Raji (cell line): ENCODE results near the gene CD79A.

ENCODE experiments used
- POLR2A ChIP-seq: IDR thresholded peaks from 2 replicates; pipeline ENCODE4 v1.6.1; 2011; ENCODE audit warnings: low read depth, low read length, control low read depth; ENCODE audit not compliant: insufficient read depth

Gene CD79A

DNA sequence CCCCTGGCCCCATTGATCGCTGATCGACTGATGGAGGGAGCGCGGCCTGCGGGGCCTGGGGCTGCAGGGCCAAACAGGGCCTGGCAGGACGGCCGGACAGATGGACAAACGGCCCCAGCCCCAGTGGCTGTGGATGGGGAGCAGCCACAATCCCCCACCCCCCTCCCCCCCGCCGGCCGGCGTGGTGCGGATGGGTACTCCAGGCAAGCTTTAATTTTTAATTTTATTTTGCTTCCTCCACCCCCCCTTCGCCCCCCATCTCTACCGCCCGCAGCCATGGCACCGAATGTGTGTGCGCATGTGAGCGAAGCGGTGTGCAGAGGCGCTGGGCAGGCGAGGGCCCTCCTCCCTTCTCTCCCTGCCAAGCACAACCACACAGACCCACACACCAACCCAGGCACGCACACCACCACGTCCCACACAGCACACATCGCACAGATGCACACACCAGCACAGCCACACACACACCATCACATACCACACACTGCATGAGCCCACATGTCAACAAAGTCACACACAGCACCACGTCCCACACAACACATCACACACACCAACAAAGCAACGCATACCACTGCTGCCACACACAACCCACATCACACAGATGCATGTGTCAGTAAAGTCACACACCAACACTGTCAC, 38.8 kb downstream of the CD79A start:
- TF ChIP-seq POLR2A: no peak

DNA sequence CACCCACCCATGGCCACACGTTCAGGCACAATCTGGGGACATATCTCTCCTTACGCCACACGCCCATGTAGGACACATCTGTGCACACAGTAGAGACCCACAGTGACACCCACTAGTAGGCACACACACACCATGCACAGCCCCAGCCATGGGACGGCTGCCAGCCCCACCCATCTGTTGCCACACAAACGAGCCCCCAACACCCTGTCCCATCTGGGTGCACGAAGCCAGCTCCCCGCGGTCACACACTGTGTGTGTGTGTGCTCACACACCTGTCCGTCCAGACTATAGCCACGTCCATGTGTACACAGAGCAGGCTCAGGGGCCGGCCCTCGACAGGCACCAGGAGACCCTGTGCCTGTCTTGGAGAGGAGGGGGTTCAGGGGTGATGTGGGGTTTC, 40.6 kb downstream of the CD79A start:
- no peak for TF ChIP-seq POLR2A

DNA sequence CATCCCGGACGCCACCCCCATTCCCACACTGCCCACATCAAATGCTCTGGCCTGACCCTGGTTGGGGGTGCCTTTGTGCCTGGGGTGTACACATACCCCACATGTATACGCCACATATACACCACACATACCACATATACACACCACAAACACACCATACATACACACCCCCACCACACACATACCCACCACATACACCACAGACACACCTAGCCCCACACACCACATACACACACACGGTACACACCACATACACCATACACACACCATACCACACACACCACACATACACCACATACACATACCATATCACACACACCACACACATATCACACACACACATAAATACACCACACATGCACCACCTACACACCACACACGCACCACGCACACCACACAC, 41.0 kb downstream of the CD79A start:
- no peak for TF ChIP-seq POLR2A

DNA sequence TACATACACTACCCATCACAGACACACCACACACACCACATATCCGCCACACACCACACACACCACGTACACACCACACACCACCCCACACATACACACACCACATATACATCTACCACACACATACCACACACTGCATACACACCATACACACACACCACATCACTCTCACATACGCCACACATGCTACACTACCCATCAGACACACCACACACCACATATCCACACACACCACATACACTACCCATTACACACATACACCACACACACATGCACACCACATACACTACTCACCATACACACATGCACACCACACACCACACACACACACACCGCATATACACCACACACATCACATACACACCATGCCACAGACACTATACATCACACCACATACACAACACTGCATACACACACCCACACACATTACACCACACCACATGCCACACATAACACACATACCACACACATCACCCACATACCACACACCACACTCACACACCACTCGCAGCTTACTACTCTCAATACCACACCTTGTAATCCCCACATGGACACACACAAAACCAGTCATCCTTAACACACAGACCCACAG, 41.7 kb downstream of the CD79A start:
- TF ChIP-seq POLR2A: no peak

DNA sequence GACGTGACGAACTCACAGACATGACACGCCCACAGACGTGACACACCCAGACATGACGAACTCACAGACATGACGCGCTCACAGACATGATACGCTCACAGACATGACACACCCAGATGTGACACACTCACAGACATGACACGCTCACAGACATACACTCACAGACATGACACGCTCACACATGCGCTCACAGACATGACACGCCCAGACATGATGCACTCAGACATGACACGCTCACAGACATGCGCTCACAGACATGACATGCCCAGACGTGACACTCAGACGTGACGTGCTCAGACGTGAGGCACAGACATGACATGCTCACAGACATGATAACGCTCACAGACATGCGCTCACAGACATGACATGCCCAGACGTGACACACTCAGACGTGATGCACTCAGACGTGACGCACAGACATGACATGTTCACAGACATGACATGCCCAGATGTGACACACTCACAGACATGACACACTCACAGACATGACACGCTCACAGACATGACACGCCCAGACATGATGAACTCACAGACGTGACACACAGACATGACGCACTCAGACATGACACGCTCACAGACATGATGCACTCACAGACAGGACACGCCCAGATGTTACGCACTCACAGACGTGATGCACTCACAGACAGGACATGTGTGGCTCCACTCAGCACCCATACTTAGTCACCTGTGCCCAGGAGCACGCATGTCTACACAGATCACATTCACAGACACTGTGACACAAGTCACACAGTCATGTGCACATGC, 43.1 kb downstream of the CD79A start:
- TF ChIP-seq POLR2A: no peak

DNA sequence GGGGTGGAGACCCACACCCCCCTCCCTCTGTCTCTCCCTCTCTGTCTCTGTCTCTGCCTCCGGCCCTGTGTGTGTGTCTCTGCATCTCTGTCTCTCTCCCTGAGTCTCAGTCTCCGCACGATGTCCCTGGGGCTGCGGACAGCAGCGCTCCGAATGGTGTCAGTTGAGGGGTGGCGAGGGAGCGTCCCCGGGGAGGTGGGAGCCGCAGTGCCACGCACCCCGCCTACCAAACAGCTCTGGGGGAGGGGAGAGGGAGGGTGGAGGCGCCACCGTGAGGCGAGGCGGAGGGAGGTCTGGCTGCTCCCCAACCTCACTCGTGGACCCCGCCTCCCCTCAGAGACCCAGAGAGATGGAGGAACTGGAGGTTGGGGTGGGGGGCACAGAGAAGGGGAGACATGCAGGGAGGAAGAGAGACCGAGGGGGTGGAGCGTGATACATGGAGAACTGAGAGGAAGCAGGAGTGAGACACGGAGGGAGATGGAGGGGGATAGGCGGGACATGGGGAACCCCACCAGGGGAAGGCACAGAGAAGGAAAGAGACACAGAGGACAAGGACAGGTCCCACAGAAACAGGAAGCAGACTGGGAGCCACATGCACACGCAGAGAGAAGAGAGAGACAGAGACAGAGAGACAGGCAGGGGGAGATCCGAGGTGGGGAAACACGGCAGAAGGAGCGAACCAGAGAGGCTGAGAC, 44.0 kb downstream of the CD79A start:
- no peak for TF ChIP-seq POLR2A

DNA sequence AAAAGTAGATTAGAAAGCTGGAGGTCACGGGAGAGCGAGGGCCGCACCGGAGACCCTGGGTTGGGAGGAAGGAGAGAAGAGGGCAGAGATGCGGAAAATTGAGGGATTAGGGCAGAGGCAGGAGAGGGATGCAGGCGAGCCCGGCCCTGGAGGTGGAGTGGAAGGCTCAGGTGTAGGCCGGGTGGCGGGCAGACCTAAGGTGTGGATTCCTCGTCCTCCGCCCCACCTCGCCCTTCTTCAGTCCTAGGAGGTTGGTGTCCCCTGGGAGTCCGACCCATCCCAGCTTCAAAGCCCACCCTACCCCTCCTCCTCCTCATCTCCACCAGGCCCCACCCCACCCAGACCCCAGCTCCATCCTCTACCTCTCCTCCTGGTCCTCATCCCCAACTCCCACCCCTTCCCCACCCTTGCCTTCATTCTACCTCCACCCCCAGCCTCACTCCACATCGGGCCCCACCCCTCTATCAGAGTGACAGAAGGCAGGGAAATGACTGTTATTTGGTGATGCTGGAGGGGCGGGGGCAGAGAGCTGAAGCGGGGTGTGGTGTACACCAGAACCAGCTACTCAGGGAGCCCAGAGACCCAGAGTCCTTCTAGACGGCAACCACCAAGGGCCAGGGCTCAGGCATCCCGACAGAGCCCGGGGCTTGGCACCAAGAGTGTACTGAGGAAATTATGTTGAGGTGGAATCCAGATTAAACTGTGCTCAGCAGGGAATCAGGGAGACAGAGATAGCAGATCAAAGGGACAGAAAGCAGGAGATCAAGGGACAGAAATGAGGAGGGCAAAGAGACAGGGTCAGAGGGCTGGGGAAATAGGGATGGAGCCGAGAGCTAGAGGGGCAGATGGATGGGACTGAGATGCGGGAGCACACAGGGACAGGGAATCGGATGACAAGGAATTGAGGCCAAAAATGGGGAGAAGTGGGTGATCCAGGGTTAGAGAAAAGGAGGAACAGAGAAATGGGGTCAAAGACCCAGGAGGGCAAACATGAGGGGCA, 44.8 kb downstream of the CD79A start:
- TF ChIP-seq POLR2A: no peak

DNA sequence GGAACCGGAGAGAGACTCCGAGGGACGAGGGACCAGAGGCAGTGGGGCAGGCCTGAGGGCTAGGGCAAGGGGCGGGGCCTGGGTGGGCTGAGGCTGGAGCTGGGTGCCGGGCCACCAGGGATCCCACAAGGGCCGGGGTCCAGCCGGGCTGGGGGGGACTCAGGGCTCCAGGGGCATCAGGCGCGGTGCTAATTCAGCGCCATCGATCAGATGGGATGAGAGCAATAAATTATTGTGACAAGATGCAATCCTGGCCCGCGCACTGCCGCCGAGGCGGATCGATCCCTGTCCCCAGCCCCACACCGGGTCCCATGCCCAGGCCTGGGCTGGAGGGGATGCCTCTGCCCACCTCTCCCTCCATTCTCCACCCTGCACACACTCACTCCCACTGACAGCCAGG, 45.5 kb downstream of the CD79A start:
- no peak for TF ChIP-seq POLR2A

DNA sequence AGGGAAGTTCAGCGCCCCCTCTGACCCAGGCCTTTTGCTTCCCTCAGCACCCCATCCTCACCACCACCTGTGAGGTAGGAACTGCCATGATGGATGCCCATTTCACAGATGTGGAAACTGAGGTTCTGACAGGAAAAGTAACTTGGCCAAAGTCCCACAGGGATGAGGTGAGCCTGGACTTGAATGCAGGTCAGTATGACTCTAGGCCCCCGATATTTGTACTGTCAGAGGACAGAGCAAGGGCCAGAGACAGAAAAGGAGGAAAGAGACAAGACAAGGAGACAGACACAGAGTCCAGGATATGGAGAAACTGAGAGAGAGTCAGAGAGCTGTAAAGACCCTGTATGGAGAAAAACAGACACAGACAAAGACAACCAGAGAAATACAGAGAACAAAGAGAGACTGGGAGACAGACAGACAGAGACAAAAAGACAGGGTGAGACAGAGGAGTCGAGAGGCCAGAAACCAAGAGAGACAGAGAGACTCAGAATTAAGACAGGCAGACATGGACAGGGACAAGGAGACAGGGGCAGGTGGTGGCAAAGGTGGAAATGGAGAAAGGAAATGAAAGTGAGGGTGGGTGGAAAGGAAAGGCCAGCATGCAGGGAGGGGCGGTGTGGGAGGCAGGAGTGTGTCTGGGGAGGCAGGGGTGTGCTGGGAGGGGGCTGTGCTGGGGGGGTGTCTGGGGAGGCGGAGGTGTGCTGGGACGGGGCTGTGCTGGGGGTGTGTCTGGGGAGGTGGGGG, 46.1 kb downstream of the CD79A start:
- no peak for TF ChIP-seq POLR2A

DNA sequence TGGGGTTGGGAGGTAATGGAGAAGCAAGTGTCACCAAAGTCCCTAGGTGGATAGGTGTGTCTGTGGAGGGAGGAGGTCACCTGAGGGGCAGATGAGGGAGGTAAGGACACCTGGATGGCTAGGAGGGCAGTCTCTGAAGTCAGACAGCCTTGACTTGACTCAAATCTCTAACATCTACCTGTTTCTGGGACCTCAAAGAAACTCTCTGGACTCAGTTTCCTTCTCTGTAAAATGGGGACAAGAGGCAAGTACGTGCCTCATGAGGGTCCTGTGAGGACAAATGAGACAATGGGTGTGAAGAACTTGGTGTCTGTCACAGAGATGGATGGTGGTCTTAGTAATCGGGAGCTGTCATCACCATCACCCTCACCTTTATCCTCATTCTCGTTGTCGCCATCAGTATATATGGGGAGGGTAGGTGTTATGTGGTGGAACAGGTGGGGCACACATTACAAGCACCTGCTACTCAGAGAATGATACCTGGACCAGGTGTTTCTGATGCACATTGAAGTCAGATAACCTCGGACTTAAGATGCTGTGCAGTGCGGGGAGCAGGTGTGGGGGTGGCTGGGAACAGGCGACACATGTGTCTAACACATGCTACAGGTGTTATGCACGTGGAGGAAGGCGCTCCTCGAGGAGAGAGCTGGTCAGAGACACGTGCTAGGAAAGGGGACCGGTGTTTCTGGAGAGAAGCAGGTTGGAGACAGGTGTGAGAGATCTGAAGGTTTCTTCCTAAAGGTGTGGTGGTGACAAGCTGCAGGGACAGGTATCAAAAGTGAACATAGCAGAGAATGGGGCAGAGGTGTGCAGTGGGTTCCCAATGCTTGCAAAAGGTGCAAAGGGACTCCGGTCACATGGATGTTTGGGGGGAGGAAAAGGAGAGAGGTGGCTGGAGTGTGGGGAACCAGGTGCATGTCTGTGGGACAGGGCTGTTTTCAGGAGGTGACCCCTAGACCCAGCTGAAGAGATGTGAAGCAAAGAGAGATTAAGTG, 47.4 kb downstream of the CD79A start:
- no peak for TF ChIP-seq POLR2A

DNA sequence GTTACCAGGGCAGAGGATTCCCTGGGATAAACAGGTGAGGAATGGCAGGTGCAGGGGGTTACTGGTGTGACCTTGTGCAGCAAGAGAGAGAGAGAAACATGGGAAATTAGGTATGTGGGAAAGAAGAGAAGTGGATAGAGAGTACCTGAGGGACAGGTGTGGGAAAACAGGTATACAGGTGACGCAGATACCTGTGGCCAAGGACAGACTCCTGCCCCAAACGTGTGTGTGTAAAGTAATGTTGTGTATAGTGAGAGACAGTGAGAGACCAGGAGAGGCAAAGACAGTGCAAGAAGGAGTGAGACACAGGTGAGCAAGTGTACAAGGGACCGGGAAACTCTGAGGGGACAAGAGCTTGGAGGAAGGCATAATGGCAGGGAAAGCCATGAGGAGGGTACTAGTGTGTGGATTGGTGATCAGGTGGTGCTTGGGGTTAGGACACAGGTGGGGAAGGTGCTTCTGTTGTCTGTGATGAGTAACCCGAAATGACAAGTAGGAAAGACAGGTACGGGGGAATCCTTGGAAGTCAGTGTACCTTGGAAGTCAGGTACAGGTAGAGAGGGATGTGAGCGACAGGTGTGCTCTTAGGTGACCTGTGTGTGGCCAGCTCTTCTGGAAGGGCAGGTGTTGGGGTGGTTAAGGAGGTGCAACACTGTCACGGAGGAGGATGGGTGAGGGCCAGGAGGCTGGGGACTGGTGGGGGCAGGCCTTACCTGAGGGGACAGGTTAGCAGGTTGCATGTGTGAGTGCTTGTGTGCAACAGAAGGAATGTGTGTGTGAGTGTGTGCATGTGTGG, 48.3 kb downstream of the CD79A start:
- TF ChIP-seq POLR2A: no peak

DNA sequence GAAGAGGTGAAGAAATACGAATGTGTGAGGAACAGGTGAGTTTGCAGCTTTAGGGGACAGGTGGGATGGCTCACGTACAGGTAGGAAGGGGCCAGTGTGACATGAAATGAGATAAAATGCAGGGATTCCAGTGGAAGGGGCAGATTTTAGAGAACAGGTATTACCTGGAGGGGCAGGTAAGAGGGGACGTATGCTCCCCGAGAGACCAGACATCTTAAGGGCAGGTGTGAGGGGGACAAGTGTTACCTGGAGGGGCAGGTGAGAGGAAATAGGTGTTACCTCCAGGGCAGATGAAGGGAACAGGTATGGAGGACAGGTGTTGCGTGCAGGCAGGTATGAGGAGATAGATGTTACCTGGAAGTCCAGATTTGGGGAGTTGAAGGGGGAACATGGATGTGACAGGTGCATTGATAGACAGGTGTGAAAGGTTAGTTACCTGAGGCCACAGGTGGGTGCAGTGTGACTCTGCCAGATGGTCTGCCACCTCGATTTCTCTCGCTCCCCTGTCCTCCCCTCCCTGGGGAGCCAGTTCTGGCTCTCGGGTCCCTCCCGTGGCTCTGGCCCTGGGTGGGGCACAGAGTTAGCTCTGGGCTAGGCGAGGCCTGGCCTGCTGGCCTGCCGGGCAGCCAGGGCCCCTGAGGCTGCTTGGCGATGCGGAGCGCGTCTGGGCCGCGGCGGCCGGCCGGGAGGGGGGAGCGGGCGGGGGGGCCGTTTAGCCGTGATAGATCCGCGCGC, 49.1 kb downstream of the CD79A start:
- TF ChIP-seq POLR2A: no peak
